K562 (cell line): Measurements from ENCODE around the gene CEMIP. TPM values are rescaled to one million over a fixed set of nuclear protein-coding genes. Genes with fewer than 3 reads are reported as not detected.

Experiments
- ATAC-seq: fragments of 200-7000 bp; cut with Tn5 transposase; 3 replicates; pipeline ENCODE4 v1.9.1; 2020; ENCODE audit warnings: moderate library complexity
- BruUV-seq: library from RNA; stranded (reverse); fragments of 400-500 nt; replicated peaks from 2 replicates; lab custom pipeline; 2021; lab: Mats Ljungman, UMichigan
- CTCF ChIA-PET: fragments of 300-600 bp; formaldehyde crosslinking; extraction: SDS; loops from one replicate; lab custom pipeline; 2021; ENCODE audit warnings: low intra/inter-chr PET ratio; lab: Yijun Ruan, JAX
- POLR2A ChIA-PET: fragments of 300-600, 350-650 bp; sonication (Branson Sonifier 250); formaldehyde crosslinking; extraction: SDS; loops from one replicate; lab custom pipeline; 2021; ENCODE audit warnings: antibody characterized with exemption, inconsistent platforms; lab: Yijun Ruan, JAX
- DNase-seq, 4 experiments: peaks; one replicate each; pipeline versions ENCODE4 v3.0.0 to v3.0.0-alpha.2; 2011 to 2018; ENCODE audit warnings: low spot score in 3 of 4, mixed read lengths in 3 of 4; ENCODE audit errors: extremely low read depth in 1 of 4
- FAIRE-seq: peaks from 2 replicates; lab custom pipeline; 2011; peaks lifted over from hg19 to GRCh38; lab: Jason Lieb, UNC
- H2AFZ ChIP-seq: 2 replicates; pipeline ENCODE4 v1.6.0; 2011; ENCODE audit warnings: low read depth, low read length, control low read depth, inconsistent platforms
- H3K27ac ChIP-seq: fragments of 200-600 bp; 3 replicates; pipeline ENCODE4 v1.8.0; 2011; ENCODE audit warnings: low read depth, mild to moderate bottlenecking, control low read depth, inconsistent platforms, low read length, moderate library complexity, mixed read lengths; ENCODE audit errors: extremely low read depth
- H3K27me3 ChIP-seq, 2 experiments: fragments of 300-600 bp in 1 of 2; 2 replicates in 1 of 2; 3 replicates in 1 of 2; pipeline versions ENCODE4 v1.6.0 to v1.8.0; 2011; ENCODE audit warnings: inconsistent platforms in 2 of 2, low read length in 2 of 2, mild to moderate bottlenecking in 1 of 2, mixed read lengths in 1 of 2, moderate library complexity in 1 of 2; ENCODE audit not compliant: control insufficient read depth in 2 of 2, insufficient read depth in 2 of 2
- H3K36me3 ChIP-seq: fragments of 300-600 bp; 3 replicates; pipeline ENCODE4 v1.8.0; 2011; ENCODE audit warnings: mild to moderate bottlenecking, low read length, inconsistent platforms; ENCODE audit not compliant: control insufficient read depth, insufficient read depth
- H3K4me1 ChIP-seq, 2 experiments: fragments of 200-600 bp in 1 of 2; replicated peaks in 1 of 2; 2 replicates in 1 of 2; 3 replicates in 1 of 2; pipeline versions ENCODE4 v1.5.1 to v1.8.0; 2011; ENCODE audit warnings: inconsistent platforms in 2 of 2, low read length in 2 of 2, mild to moderate bottlenecking in 1 of 2, mixed read lengths in 1 of 2, moderate library complexity in 1 of 2; ENCODE audit not compliant: control insufficient read depth in 2 of 2, insufficient read depth in 2 of 2
- H3K4me2 ChIP-seq: 2 replicates; pipeline ENCODE4 v1.6.1; 2011; ENCODE audit warnings: low read length, control low read depth, inconsistent platforms, mixed read lengths; ENCODE audit not compliant: insufficient read depth
- H3K4me3 ChIP-seq: fragments of 200-600 bp; sonication (generic), shearing (Covaris generic); 2 replicates; pipeline ENCODE4 v1.5.1; 2016; ENCODE audit warnings: control low read depth, inconsistent platforms
- H3K79me2 ChIP-seq: fragments of 200-600 bp; 3 replicates; pipeline ENCODE4 v1.8.0; 2011; ENCODE audit warnings: low read length, inconsistent platforms; ENCODE audit not compliant: control insufficient read depth, insufficient read depth
- H3K9ac ChIP-seq, 2 experiments: 2 replicates each; pipeline versions ENCODE4 v1.6.0 to v1.6.1; 2011; ENCODE audit warnings: low read depth in 2 of 2, low read length in 2 of 2, control low read depth in 1 of 2, inconsistent platforms in 1 of 2, mild to moderate bottlenecking in 1 of 2, mixed read lengths in 1 of 2; ENCODE audit not compliant: insufficient read depth in 1 of 2
- H3K9me1 ChIP-seq: one replicate; pipeline ENCODE4 v1.6.0; 2011; ENCODE audit warnings: inconsistent platforms, mild to moderate bottlenecking, low read length, moderate library complexity; ENCODE audit not compliant: control insufficient read depth, insufficient read depth
- H3K9me3 ChIP-seq: replicated peaks from 2 replicates; pipeline ENCODE4 v1.5.1; 2011; ENCODE audit warnings: low read depth, low read length, inconsistent platforms; ENCODE audit not compliant: control insufficient read depth, insufficient read depth
- H4K20me1 ChIP-seq: replicated peaks from 2 replicates; pipeline ENCODE4 v1.6.1; 2011; ENCODE audit warnings: low read length, inconsistent platforms, mixed read lengths; ENCODE audit not compliant: control insufficient read depth, insufficient read depth
- C11orf30 ChIP-seq: fragments of 450-650 bp; IDR thresholded peaks from 2 replicates; pipeline ENCODE4 v1.6.1; 2016; ENCODE audit warnings: low read depth, mild to moderate bottlenecking
- DEAF1 ChIP-seq: fragments of 450-650 bp; formaldehyde crosslinking; IDR thresholded peaks from 2 replicates; pipeline ENCODE4 v1.4.0; 2020; ENCODE audit warnings: mild to moderate bottlenecking, moderate library complexity
- E2F1 ChIP-seq: sonication (generic); formaldehyde crosslinking; IDR thresholded peaks from 2 replicates; pipeline ENCODE4 v1.8.1; 2023; ENCODE audit warnings: mild to moderate bottlenecking, missing genetic modification reagents, moderate library complexity
- ETV1 ChIP-seq: fragments of 450-650 bp; conservative IDR thresholded peaks from 2 replicates; pipeline ENCODE4 v1.6.1; 2016; ENCODE audit warnings: missing genetic modification characterization, control low read depth, low read depth, missing compliant biosample characterization
- FOXK1 ChIP-seq: sonication (generic); formaldehyde crosslinking; IDR thresholded peaks from 2 replicates; pipeline ENCODE4 v1.8.0; 2022; ENCODE audit warnings: missing genetic modification reagents, mild to moderate bottlenecking, borderline replicate concordance
- KDM4B ChIP-seq, 2 experiments: fragments of 450-650 bp in 1 of 2; sonication (generic) in 1 of 2; IDR thresholded peaks; 2 replicates each; pipeline ENCODE4 v1.6.1; 2016 to 2017; ENCODE audit warnings: borderline replicate concordance in 2 of 2, antibody characterized with exemption in 1 of 2, low read depth in 1 of 2, mild to moderate bottlenecking in 1 of 2
- RFX5 ChIP-seq: IDR thresholded peaks from 2 replicates; pipeline ENCODE4 v1.6.1; 2011; ENCODE audit warnings: low read depth, mild to moderate bottlenecking, improper control_type of control experiment, low read length
- SAFB ChIP-seq: fragments of 200-400 bp; formaldehyde crosslinking; IDR thresholded peaks from 2 replicates; pipeline ENCODE4 v1.6.1; 2017; ENCODE audit warnings: low read depth, low read length, borderline replicate concordance
- SMAD4 ChIP-seq: fragments of 250-450 bp; sonication (Bioruptor Pico); conservative IDR thresholded peaks from 2 replicates; pipeline ENCODE4 v1.8.0; 2021; ENCODE audit warnings: inconsistent platforms, mild to moderate bottlenecking, moderate library complexity
- SMARCA4 ChIP-seq: fragments of 450-650 bp; IDR thresholded peaks from 2 replicates; pipeline ENCODE4 v1.6.1; 2016
- SOX6 ChIP-seq: fragments of 450-650 bp; IDR thresholded peaks from 2 replicates; pipeline ENCODE4 v1.6.1; 2014; ENCODE audit warnings: mild to moderate bottlenecking
- TCFL5 ChIP-seq: fragments of 250-450 bp; sonication (Bioruptor Pico); conservative IDR thresholded peaks from 2 replicates; pipeline ENCODE4 v1.6.1; 2021; ENCODE audit warnings: mild to moderate bottlenecking, moderate library complexity, matching md5 sums
- TEAD2 ChIP-seq: fragments of 450-650 bp; IDR thresholded peaks from 2 replicates; pipeline ENCODE4 v1.6.1; 2016; ENCODE audit warnings: missing genetic modification characterization, control low read depth, missing compliant biosample characterization
- U2AF2 ChIP-seq: fragments of 200-400 bp; formaldehyde crosslinking; optimal IDR thresholded peaks from 2 replicates; pipeline ENCODE3; 2017; ENCODE audit warnings: low read depth, mild to moderate bottlenecking, low read length
- ZC3H4 ChIP-seq: sonication (generic); formaldehyde crosslinking; IDR thresholded peaks from 2 replicates; pipeline ENCODE4 v1.9.0; 2021; ENCODE audit warnings: missing genetic modification reagents, borderline replicate concordance
- ZNF143 ChIP-seq: sonication (generic); formaldehyde crosslinking; IDR thresholded peaks from 2 replicates; pipeline ENCODE4 v1.9.0; 2022; ENCODE audit warnings: mild to moderate bottlenecking, missing genetic modification reagents
- ZNF184 ChIP-seq: sonication (generic); formaldehyde crosslinking; IDR thresholded peaks from 2 replicates; pipeline ENCODE4 v1.5.0; 2020; ENCODE audit warnings: missing genetic modification reagents
- ZNF655 ChIP-seq: fragments of 250-450 bp; sonication (Bioruptor Pico); IDR thresholded peaks from 2 replicates; pipeline ENCODE4 v1.5.0; 2021
- WGBS: fragments of 100-300 bp; shearing (Covaris generic); methylation state at CpG from one replicate; pipeline ENCODE4 v1.1.6; 2016; ENCODE audit warnings: low coverage, mixed read lengths; ENCODE audit not compliant: insufficient coverage; ENCODE audit errors: missing lambda C conversion rate; 5-methylcytosine and 5-hydroxymethylcytosine counted together
- in situ Hi-C: fragments of 300-500 bp; cut with MboI; formaldehyde crosslinking; loops from 4 replicates; pipeline ENCODE4 v1.15.0; 2018; ENCODE audit warnings: inconsistent platforms, mixed read lengths
- intact Hi-C: fragments of 100-400 bp; cut with micrococcal nuclease; formaldehyde crosslinking; loops from 2 replicates; pipeline ENCODE4 v1.14.2; 2022
- polyA plus RNA-seq, 8 experiments: library from polyadenylated mRNA; depleted of rRNA in 4 of 8; stranded (reverse) in 5 of 8; unstranded in 3 of 8; fragments of >200 nt; fragmentation: Nextera tagmentation in 2 of 8; fragmentation: Illumina TruSeq in 1 of 8; extraction: Ambion mirVana in 2 of 8; extraction: Trizol in 1 of 8; gene quantifications; 2 replicates each; pipeline versions ENCODE4 v1.2.1 to v1.2.3, GENCODE V29; 2011 to 2014; ENCODE audit warnings: inconsistent platforms in 1 of 8, missing spikeins in 1 of 8
- total RNA-seq, 7 experiments: library from RNA; depleted of rRNA in 6 of 7; stranded (reverse); fragments of >200 nt in 6 of 7; fragmentation: Illumina TruSeq in 2 of 7; extraction: Trizol in 2 of 7; gene quantifications; 2 replicates each; pipeline versions ENCODE4 v1.2.1 to v1.2.3, GENCODE V29; 2011 to 2021; ENCODE audit warnings: low replicate concordance in 1 of 7

The CEMIP gene
- total and polyA plus RNA-seq, 9 of the 15 experiments (the other 6 are each of a cell fraction or from before 2014, with no cell fraction given): 0.33 TPM; not detected in 8

DNA sequence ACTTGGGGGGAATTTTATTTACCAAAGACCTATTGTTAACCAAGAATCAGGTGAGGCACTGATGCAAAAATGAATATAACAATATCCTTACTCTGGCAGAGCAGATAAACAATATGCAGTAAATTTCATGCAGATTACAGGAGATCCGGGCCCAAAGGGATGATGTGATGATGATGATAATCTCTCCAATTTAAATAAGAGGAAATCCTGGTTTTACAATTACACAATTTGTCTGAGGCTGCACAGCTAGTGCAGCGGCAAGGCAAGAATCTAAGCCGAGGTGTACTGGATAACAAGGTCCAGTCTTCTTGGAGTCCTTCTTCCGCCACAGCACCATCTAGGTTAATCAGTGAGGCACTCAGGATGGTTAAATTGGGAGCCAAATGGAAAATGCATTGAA is 212.8 kb downstream of the CEMIP start:
- no peak for FAIRE-seq
- ChIA-PET CTCF (interaction anchor here (0.6 to 0.7 kb wide), 2 partner anchors 185 to 1652 kb away, joined by 3 read pairs; no protein-coding TSS in a partner anchor), POLR2A (interaction anchor here (0.7 to 1.4 kb wide), 3 partner anchors 56 to 307 kb away, joined by 3 to 5 read pairs (median 3); no protein-coding TSS in a partner anchor)
- DNase-seq: no peak
- ATAC-seq: no peak
- 66% methylated on average over 4 of the region's 4 CpGs for whole genome bisulfite sequencing
- BruUV-seq: no TSS peak
- Histone ChIP-seq H3K4me3 (no peak overlapping the region), H3K4me1 (peaks cover 0 to 28% of the 10 kb centered on the region in 2 experiments; a peak in 4 of 5 replicates), H3K9ac (no peak overlapping the region), H3K4me2 (peak overlapping the region; percentile 74; the same call in 1 of the 2 replicates), H3K36me3 (peaks cover 7% of the 10 kb centered on the region; the same call in 1 of the 3 replicates), H3K9me1 (no peaks in the 10 kb centered on the region), H3K27me3 (no peaks in the 10 kb centered on the region), H3K27ac (no peak overlapping the region), H3K79me2 (peaks cover 25% of the 10 kb centered on the region), H3K9me3 (no peaks in the 10 kb centered on the region), H2AFZ (peak overlapping the region; percentile 87), H4K20me1 (peaks cover 7% of the 10 kb centered on the region; the same call in 1 of the 2 replicates)
- in situ Hi-C loops (no loop called here), intact Hi-C loops (no loop called here)
- TF ChIP-seq C11orf30 (no peak), ZNF143 (CRISPR knock-in tag) (no peak), SMAD4 (CRISPR knock-in tag) (no peak), DEAF1 (no peak), RFX5 (no peak), SAFB (no peak), TCFL5 (no peak), ETV1 (tag) (no peak), ZNF655 (CRISPR knock-in tag) (no peak), ZC3H4 (no peak), FOXK1 (CRISPR knock-in tag) (no peak), U2AF2 (no peak), SMARCA4 (no peak), TEAD2 (tag) (no peak), KDM4B (IDR thresholded peaks at IDR 0.05; ENCODE audit: borderline replicate concordance in 2 of 2, low read depth in 1 of 2) (no peak), E2F1 (CRISPR knock-in tag) (no peak), ZNF184 (CRISPR knock-in tag) (no peak), SOX6 (no peak)
